ENCODE results near the gene EML4.

The EML4 gene

GRCh38 chr2:42190191-42190590, 21.0 kb downstream of the EML4 start:
- no peak overlapping the region for H3K4me3 ChIP-seq (ENCODE audit: low read depth, low read length)
- DNase-seq (ENCODE audit: low read depth), result no peak

GRCh38 chr2:42191285-42192009, 22.3 kb downstream of the EML4 start:
- no peak for DNase-seq (ENCODE audit: low read depth)

GRCh38 chr2:42192010-42192373, 22.8 kb downstream of the EML4 start:
- no peak overlapping the region for H3K4me3 ChIP-seq (ENCODE audit: low read depth, low read length)
- no peak for DNase-seq (ENCODE audit: low read depth)

More at GRCh38 chr2:42191285-42192009, 22.3 kb downstream of the EML4 start:
- no peak overlapping the region for H3K4me3 ChIP-seq (ENCODE audit: low read depth, low read length)

GRCh38 chr2:42192652-42193566, 23.8 kb downstream of the EML4 start:
- DNase-seq (ENCODE audit: low read depth), result no peak
- no peak overlapping the region for H3K4me3 ChIP-seq (ENCODE audit: low read depth, low read length)

GRCh38 chr2:42193722-42194187, 24.6 kb downstream of the EML4 start:
- DNase-seq (ENCODE audit: low read depth), result no peak
- H3K4me3 ChIP-seq (ENCODE audit: low read depth, low read length), result no peak overlapping the region

GRCh38 chr2:42194428-42194827, 25.3 kb downstream of the EML4 start:
- no peak for DNase-seq (ENCODE audit: low read depth)
- no peak overlapping the region for H3K4me3 ChIP-seq (ENCODE audit: low read depth, low read length)

GRCh38 chr2:42195559-42195958, 26.4 kb downstream of the EML4 start:
- no peak for DNase-seq (ENCODE audit: low read depth)
- no peak overlapping the region for H3K4me3 ChIP-seq (ENCODE audit: low read depth, low read length)

- no peak overlapping the region for H3K4me3 ChIP-seq (ENCODE audit: low read depth, low read length)
- no peak for DNase-seq (ENCODE audit: low read depth)
These were observed 26.9 kb downstream of the EML4 start for GRCh38 chr2:42196070-42196402.

GRCh38 chr2:42196403-42197267, 27.5 kb downstream of the EML4 start:
- DNase-seq (ENCODE audit: low read depth), result no peak
- H3K4me3 ChIP-seq (ENCODE audit: low read depth, low read length), result no peak overlapping the region

GRCh38 chr2:42197792-42198191, 28.6 kb downstream of the EML4 start:
- DNase-seq (ENCODE audit: low read depth), result no peak
- no peak overlapping the region for H3K4me3 ChIP-seq (ENCODE audit: low read depth, low read length)

- no peak overlapping the region for H3K4me3 ChIP-seq (ENCODE audit: low read depth, low read length)
- no peak for DNase-seq (ENCODE audit: low read depth)
These were observed 29.3 kb downstream of the EML4 start for GRCh38 chr2:42198466-42198865.

- no peak overlapping the region for H3K4me3 ChIP-seq (ENCODE audit: low read depth, low read length)
- no peak for DNase-seq (ENCODE audit: low read depth)
These were observed 29.8 kb downstream of the EML4 start for GRCh38 chr2:42199002-42199401.

- DNase-seq (ENCODE audit: low read depth), result no peak
- no peak overlapping the region for H3K4me3 ChIP-seq (ENCODE audit: low read depth, low read length)
These were observed 30.5 kb downstream of the EML4 start for GRCh38 chr2:42199626-42200025.

GRCh38 chr2:42200926-42201855, 32.0 kb downstream of the EML4 start:
- DNase-seq (ENCODE audit: low read depth), result no peak
- no peak overlapping the region for H3K4me3 ChIP-seq (ENCODE audit: low read depth, low read length)

- DNase-seq (ENCODE audit: low read depth), result no peak
- no peak overlapping the region for H3K4me3 ChIP-seq (ENCODE audit: low read depth, low read length)
These were observed 33.5 kb downstream of the EML4 start for GRCh38 chr2:42202634-42203008.

- no peak for DNase-seq (ENCODE audit: low read depth)
These were observed 34.6 kb downstream of the EML4 start for GRCh38 chr2:42203792-42204191.

GRCh38 chr2:42205337-42205736, 36.2 kb downstream of the EML4 start:
- DNase-seq (ENCODE audit: low read depth), result no peak
- H3K4me3 ChIP-seq (ENCODE audit: low read depth, low read length), result no peak overlapping the region

More at GRCh38 chr2:42203792-42204191, 34.6 kb downstream of the EML4 start:
- H3K4me3 ChIP-seq (ENCODE audit: low read depth, low read length), result no peak overlapping the region

GRCh38 chr2:42207826-42208225, 38.7 kb downstream of the EML4 start:
- no peak overlapping the region for H3K4me3 ChIP-seq (ENCODE audit: low read depth, low read length)
- DNase-seq (ENCODE audit: low read depth), result no peak

GRCh38 chr2:42210203-42210602, 41.0 kb downstream of the EML4 start:
- no peak for DNase-seq (ENCODE audit: low read depth)
- no peak overlapping the region for H3K4me3 ChIP-seq (ENCODE audit: low read depth, low read length)

Data from skeletal muscle cell (primary cell).